ENCODE measurements around the gene PCGF1.
"Not testable (repeated sequence)": the region's sequence is repeated elsewhere in the genome, so short reads cannot be mapped to it uniquely, and the experiment has no call there.

PCGF1 gene

GRCh38 chr2:74472086-74472944 is 35.2 kb downstream of the PCGF1 start, which contains the start of gene MRPL53:
Gene MRPL53, minus strand, starts transcription at chr2:74472680. Its CDS starts 20 bp downstream, at chr2:74472660.
- peak; percentile 93 for DNase-seq (ENCODE audit: low read depth, low spot score)

GRCh38 chr2:74471332-74472065 is 36.0 kb downstream of the PCGF1 start:
- DNase-seq (ENCODE audit: low read depth, low spot score) = no peak

- not testable (repeated sequence) for DNase-seq (ENCODE audit: low read depth, low spot score)
Observed at GRCh38 chr2:74470742-74471141, 36.8 kb downstream of the PCGF1 start.

- no peak for DNase-seq (ENCODE audit: low read depth, low spot score)
Observed at GRCh38 chr2:74464406-74464805, 43.1 kb downstream of the PCGF1 start.

GRCh38 chr2:74462786-74463105 is 44.7 kb downstream of the PCGF1 start:
- DNase-seq (ENCODE audit: low read depth, low spot score) = no peak

- no peak for DNase-seq (ENCODE audit: low read depth, low spot score)
Observed at GRCh38 chr2:74462054-74462785, 45.3 kb downstream of the PCGF1 start.

- DNase-seq (ENCODE audit: low read depth, low spot score) = no peak
Observed at GRCh38 chr2:74461187-74462053, 46.1 kb downstream of the PCGF1 start.

GRCh38 chr2:74460187-74460586 is 47.3 kb downstream of the PCGF1 start:
- DNase-seq (ENCODE audit: low read depth, low spot score) = not testable (repeated sequence)

GRCh38 chr2:74459503-74460118 is 47.9 kb downstream of the PCGF1 start:
- not testable (repeated sequence) for DNase-seq (ENCODE audit: low read depth, low spot score)

- no peak for DNase-seq (ENCODE audit: low read depth, low spot score)
Observed at GRCh38 chr2:74458938-74459363, 48.5 kb downstream of the PCGF1 start.

GRCh38 chr2:74458132-74458937 is 49.2 kb downstream of the PCGF1 start, which contains the start of gene WBP1:
Gene WBP1, plus strand, starts transcription at chr2:74458438. Its CDS starts 165 bp downstream, at chr2:74458603.
- DNase-seq (ENCODE audit: low read depth, low spot score) = peak; percentile 99

GRCh38 chr2:74457549-74458131 is 49.9 kb downstream of the PCGF1 start:
- DNase-seq (ENCODE audit: low read depth, low spot score) = peak; percentile 61

GRCh38 chr2:74457129-74457548 is 50.4 kb downstream of the PCGF1 start:
- no peak for DNase-seq (ENCODE audit: low read depth, low spot score)
